Hematopoietic multipotent progenitor cell treated with erythropoietin and hydrocortisone succinate and interleukin-3 and kit ligand, for 8 days (in vitro differentiated cells): ENCODE results near the gene KRT13.

Experiments
- DNase-seq: peaks from one replicate; pipeline ENCODE4 v3.0.0-alpha.2; 2015

KRT13 gene

DNA sequence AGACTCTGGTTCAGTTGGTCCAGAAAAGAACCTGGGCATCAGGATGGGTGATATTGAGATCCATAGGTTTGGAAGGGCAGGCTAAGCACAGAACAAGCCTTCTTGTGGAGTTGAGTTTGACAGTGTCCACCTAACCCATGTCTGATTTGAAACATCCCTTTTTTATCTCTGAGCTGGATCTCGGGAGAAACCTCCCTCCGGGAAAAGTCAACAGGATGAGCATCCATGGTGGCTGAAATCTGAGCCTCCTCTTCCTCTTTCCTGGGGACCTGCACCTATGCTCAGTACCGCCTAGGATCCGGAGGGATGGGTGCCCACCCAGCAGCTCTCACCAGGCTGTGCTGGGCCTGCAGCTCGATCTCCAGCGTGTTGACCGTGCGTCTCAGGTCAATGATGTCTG, 41.7 kb downstream of the KRT13 start:
- DNase-seq, result no peak

DNA sequence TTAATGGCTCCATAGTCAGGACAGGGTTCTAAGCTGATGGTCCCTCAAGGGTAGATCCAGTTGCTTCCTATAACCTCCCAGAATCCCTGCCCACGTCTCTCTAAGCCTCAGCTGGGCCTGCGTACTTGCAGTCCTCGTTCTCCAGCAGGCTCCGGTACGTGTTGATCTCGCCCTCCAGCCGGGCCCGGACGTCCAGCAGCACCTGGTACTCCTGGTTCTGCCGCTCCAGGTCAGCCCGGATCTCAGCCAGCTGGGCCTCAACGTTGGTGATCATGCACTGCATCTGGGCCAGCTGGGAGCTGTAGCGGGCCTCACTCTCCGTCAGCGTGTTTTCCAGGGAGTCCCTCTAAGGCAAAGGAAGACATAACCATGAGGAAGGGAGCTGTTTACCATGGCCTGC, 42.7 kb downstream of the KRT13 start:
- no peak for DNase-seq

GRCh38 chr17:41457676-41458075, 47.7 kb downstream of the KRT13 start:
- DNase-seq, result no peak

DNA sequence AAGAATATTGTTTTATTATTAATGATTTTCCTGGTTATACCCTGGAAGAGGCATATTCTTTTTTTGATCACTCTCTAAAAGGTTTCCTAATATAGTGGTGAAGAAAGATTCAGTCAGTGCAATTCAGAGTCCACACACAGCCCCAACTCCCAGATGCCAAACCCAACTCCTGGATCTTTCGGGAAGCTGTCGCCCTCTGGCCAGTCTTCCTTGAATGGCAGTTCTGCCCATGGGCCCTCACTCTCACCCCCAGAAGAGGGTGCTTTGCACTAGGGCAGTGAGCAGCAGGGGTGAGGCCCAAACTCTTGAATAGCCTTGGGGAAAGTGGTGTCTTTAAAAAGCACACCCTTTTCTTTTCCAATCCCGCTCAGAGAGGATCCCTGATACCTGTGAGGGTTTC, 49.2 kb downstream of the KRT13 start:
- no peak for DNase-seq

DNA sequence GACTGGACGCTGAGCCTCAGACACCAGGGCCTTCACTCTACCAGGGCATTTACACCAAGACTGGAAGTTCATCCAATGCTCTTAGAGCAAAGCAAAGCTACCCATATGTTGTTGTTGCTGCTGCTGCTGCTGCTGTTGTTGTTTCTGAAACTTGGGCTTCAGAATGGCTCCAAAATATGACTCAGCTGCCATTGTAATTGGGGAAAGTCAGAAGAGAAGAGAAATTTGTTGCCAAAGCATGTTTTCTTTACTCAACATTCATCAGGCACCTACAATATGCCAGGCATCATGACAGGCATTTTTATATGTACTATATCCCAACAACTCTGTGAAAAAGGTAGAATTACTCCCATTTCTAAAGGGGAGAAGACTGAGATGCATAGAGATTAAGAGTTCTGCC, 50.2 kb downstream of the KRT13 start:
- DNase-seq, result no peak

GRCh38 chr17:41453066-41453465, 52.3 kb downstream of the KRT13 start:
- DNase-seq, result no peak

GRCh38 chr17:41452281-41452680, 53.1 kb downstream of the KRT13 start:
- peak; percentile 10 for DNase-seq

DNA sequence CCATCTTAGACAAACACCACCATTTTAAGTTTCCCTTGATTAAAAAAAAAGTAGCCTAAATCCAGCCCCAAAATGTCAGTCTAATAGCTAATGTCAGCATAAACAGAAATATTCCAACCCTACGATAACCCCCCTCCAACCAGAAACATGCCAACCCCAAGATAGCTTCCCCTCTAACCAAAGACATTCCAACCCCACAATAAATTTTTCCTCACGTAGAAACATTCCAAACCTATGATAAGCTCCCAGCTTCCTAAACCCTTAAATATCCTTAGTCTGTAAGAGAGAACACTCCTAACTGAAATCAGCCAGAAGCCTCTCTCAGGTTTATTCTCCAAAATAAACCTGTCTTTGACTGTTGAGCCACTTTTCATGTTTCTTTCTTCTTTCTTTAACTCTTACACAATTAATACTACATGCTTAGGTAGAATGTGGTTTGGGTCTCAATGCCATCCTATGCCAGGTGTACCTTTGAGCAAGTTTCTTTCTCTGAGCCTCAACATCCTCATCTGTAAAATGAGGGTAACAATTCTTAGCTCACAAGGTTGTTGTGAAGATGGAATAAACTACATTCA, 54.2 kb downstream of the KRT13 start:
- no peak for DNase-seq
